Fibroblast of the aortic adventitia (primary cell): ENCODE results near the gene MADCAM1. TPM values are rescaled to one million over a fixed set of nuclear protein-coding genes. Genes with fewer than 3 reads are reported as not detected.
A peak's percentile ranks its signal among the peaks of the same experiment; 100 is the strongest.

Source experiments
- DNase-seq: peaks from one replicate; pipeline ENCODE4 v3.0.0-alpha.2; 2010; ENCODE audit warnings: low read depth
- H3K4me3 ChIP-seq: 2 replicates; pipeline ENCODE4 v1.5.1; 2011; ENCODE audit warnings: low read depth, mild to moderate bottlenecking, control low read depth, low read length, moderate library complexity
- total RNA-seq: library from RNA; depleted of rRNA; stranded (reverse); fragments of >200 nt; gene quantifications from 2 replicates; pipeline ENCODE4 v1.2.3, GENCODE V29; 2012; ENCODE audit warnings: low replicate concordance
- TF ChIP-seq, protein P1 (sequence below): IDR thresholded peaks from 2 replicates; pipeline ENCODE4 v1.5.1; 2011; ENCODE audit warnings: mild to moderate bottlenecking, low read length, control low read depth, inconsistent platforms; ENCODE audit not compliant: insufficient read depth

Gene MADCAM1
- total RNA-seq, 1 donor = 0.18 TPM

DNA sequence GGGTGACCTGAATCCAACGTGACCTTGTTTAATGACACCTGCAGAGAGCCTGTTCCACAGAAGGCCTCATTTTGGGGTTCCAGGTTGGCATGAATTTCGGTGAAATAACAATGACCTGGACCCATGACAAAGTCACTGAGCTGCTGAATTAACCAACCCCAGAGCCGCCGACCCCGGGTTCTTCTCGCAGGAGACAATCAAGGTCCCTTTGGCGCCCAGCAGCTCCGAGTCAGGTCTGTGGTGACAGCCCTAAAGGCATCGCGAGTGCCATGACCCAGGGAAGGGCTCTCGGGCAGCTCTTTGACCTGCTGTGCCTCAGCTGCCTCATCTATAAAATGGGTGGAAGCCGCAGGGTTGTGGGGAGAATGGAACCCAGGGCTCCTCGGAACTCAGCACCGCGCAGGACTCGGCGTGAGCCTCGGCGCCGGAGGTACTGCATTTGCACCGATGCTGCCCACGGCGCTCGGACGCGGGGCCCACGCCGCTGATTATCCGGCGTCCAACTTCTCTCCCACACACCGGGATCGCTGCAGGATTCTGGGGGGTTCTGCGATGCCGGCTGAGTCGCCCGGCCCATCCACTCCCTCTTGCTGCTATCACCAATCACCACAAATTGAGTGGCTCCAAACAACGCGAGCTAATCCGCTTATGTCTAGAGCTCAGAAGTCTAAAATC, 41.1 kb upstream of the MADCAM1 start:
- no peak overlapping the region for H3K4me3 ChIP-seq
- TF ChIP-seq, protein P1, sequence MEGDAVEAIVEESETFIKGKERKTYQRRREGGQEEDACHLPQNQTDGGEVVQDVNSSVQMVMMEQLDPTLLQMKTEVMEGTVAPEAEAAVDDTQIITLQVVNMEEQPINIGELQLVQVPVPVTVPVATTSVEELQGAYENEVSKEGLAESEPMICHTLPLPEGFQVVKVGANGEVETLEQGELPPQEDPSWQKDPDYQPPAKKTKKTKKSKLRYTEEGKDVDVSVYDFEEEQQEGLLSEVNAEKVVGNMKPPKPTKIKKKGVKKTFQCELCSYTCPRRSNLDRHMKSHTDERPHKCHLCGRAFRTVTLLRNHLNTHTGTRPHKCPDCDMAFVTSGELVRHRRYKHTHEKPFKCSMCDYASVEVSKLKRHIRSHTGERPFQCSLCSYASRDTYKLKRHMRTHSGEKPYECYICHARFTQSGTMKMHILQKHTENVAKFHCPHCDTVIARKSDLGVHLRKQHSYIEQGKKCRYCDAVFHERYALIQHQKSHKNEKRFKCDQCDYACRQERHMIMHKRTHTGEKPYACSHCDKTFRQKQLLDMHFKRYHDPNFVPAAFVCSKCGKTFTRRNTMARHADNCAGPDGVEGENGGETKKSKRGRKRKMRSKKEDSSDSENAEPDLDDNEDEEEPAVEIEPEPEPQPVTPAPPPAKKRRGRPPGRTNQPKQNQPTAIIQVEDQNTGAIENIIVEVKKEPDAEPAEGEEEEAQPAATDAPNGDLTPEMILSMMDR = no peak
- DNase-seq = no peak

DNA sequence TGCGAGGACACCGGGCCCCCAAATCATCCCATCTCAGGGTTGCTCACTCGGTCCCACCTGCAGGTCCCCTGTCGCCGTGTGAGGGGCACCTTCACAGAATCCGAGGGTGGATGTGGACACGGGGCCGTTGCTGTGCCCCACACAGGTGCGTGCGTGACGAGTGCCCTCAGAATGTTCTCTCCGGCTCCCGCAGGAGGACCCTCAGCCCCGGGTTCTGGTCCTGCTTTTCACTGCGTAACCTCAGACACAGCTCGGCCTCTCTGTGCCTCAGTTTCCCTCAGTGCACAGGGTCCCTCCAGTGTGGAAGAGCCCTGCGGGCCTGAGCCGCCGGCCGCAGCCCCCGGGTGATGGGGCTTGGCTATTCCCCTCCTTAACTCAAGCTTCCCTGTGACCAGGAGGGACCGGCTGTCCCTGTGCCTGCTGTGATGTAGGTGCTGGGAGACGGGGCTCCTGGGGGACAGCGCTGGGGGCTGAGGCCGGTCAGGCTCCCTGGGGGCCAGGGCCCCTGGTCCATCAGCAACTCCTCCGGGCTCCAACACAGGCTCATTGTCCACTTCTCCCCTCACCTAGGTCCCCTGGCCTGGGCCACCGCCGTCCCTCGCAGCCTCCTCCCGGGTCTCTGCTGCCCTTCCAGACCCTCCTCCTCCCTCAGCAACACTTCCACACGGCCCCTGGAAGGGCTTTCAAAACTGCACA, 40.3 kb upstream of the MADCAM1 start:
- H3K4me3 ChIP-seq = no peak overlapping the region
- DNase-seq = no peak
- TF ChIP-seq, protein P1 = no peak

DNA sequence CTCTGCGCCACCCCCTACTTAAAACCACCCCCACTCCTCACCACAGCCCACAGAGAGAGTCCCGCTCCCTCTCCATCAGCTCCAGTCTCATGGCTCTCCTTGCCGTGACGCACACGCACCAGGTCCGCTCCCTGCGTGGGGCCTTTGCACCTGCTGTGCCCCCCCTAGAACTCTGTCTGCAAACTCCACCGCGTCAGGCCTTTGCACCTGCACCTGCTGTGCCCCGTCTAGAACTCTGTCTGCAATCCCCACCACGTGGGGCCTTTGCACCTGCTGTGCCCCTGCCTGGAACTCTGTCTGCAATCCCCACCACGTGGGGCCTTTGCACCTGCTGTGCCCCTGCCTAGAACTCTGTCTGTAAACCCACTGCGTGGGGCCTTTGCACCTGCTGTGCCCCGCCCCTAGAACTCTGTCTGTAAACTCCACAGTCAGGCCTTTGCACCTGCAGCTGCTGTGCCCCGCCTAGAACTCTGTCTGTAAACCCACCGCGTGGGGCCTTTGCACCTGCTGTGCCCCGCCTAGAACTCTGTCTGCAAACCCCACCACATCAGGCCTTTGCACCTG, 39.7 kb upstream of the MADCAM1 start:
- TF ChIP-seq, protein P1 = no peak
- DNase-seq = no peak
- no peak overlapping the region for H3K4me3 ChIP-seq

DNA sequence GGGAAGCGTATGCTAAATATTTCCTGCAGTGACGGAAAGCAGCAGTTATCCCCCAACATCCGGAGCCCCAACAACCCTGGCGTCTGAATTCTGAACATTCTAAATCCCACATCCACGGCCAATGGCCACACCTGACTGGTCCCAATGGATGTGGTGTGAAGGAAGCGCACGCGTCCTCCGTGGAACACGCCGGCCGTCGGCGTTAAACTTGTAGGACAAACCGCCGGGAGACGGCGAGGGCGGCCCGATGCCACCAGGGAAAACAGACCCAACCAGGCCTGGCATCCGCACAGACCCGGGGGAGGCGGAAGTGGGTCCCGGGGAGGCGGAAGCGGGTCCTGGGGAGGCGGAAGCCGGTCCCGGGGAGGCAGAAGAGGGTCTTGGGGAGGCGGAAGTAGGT, 38.6 kb upstream of the MADCAM1 start:
- DNase-seq = no peak
- TF ChIP-seq, protein P1 = no peak
- no peak overlapping the region for H3K4me3 ChIP-seq

DNA sequence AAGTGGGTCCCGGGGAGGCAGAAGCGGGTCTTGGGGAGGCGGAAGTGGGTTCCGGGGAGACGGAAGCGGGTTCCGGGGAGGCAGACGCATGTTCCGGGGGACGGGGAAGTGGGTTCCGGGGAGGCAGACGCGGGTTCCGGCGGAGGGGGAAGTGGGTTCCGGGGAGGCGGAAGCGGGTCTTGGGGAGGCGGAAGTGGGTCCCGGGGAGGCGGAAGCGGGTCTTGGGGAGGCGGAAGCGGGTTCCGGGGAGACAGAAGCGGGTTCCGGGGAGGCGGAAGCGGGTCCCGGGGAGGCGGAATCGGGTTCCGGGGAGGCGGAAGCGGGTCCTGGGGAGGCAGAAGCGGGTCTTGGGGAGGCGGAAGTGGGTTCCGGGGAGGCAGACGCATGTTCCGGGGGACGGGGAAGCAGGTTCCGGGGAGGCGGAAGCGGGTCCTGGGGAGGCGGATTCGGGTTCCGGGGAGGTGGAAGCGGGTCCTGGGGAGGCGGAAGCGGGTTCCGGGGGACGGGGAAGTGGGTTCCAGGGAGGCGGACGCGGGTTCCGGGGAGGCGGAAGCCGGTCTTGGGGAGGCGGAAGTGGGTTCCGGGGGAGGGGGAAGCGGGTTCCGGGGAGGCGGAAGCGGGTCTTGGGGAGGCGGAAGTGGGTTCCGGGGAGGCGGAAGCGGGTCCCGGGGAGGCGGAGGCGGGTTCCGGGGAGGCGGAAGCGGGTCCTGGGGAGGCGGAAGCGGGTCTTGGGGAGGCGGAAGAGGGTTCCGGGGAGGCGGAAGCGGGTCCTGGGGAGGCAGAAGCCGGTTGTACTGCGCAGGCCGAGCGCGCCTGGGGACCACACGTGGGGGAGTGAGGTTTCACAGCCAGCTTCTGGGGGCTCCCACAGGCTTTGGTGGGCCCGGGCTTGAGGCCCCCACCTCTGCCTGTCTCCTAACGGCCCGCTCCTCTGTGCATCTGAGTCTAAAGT, 37.9 kb upstream of the MADCAM1 start:
- H3K4me3 ChIP-seq = no peak overlapping the region
- DNase-seq = no peak
- TF ChIP-seq, protein P1 = no peak

DNA sequence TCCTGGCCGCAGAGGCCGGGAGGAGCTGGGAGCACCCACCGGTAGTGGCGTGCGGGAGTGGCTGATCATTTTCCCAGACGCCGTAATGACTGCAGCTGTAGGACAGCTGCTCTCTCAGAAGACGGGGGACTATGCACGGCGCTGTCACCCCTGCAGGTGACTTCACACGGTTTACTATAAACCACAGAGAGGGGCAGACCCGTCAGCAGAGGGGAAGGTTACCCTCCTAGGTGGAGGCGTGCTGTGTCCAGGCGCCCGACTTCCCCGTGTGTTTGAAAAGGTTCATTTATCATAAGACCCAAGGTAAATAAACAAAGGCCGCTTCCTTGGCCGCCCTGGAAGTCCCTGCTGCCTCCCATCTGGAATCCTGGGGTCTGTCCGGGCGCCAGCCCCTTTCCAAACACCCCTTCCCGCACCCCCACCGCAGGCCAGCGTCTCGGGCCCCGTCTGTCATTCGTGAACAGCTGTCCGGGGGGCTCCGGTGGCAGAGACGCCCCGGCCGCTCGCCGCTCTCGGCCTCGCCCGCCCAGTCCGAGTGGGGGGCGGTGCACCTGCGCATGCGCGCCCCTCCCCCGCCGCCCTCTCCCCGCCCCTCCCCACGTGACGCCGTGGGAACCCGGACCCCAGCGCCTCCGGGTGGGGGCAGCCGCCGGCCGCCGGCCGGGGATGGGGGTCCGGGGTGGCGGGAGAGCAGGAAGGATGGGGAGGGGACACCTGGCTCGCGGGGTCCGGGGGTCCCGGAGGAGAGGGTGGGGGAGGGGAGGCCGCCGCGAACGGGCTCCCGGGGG, 36.4 kb upstream of the MADCAM1 start:
- TF ChIP-seq, protein P1 = no peak
- DNase-seq = peak; percentile 35
- peak overlapping the region; percentile 62 for H3K4me3 ChIP-seq
